ENCODE measurements around the gene BRMS1.
"Not testable (repeated sequence)": the region's sequence is repeated elsewhere in the genome, so short reads cannot be mapped to it uniquely, and the experiment has no call there.

BRMS1 gene

DNA sequence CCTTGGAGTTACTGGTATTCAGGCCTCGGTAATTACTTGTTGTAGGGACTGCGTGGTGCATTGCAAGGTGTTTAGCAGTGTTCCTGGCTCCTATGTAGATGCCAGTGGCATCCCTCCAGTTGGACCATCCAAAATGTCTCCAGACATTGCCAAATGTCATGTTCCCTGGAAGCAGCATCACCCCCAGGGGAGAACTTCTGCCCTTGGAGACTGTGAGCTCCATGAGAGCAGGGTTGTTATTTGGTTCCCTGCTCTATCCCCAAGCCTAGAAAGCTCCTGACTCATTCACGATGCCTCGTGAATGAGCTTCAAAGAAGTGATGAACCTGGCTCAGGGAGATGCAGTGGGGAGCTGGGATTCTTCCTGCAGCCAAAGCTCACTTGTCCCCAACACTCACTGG, 23.3 kb downstream of the BRMS1 start:
- no peak for DNase-seq

DNA sequence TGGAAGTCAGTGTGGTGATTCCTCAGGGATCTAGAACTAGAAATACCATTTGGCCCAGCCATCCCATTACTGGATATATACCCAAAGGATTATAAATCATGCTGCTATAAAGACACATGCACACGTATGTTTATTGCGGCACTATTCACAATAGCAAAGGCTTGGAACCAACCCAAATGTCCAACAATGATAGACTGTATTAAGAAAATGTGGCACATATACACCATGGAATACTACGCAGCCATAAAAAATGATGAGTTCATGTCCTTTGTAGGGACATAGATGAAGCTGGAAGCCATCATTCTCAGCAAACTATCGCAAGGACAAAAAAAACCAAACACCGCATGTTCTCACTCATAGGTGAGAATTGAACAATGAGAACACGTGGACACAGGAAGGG, 24.2 kb downstream of the BRMS1 start:
- DNase-seq = not testable (repeated sequence)

DNA sequence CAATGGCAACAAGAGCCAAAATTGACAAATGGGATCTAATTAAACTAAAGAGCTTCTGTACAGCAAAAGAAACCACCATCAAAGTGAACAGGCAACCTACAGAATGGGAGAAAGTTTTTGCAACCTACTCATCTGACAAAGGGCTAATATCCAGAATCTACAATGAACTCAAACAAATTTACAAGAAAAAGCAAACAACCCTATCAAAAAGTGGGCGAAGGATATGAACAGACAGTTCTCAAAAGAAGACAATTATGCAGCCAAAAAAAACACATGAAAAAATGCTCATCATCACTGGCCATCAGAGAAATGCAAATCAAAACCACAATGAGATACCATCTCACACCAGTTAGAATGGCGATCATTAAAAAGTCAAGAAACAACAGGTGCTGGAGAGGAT, 24.6 kb downstream of the BRMS1 start:
- not testable (repeated sequence) for DNase-seq

DNA sequence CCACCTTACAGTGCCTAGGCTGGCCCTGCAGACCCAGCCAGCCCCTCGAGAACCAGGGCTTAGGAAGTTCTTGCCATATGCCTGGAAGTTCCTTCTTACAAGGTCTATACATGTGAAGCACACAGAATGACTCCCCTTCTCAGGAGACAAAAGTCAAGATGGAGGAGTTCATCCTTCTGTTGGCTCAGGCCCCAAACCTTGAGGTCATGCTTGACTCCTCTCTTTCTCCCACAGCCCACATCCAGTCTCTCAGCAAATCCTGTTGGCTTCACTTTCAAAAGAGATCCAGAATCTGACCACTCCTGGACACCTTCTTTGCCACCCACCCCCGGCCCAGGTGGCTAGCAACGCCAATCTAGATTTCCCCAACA, 26.3 kb downstream of the BRMS1 start:
- no peak for DNase-seq

DNA sequence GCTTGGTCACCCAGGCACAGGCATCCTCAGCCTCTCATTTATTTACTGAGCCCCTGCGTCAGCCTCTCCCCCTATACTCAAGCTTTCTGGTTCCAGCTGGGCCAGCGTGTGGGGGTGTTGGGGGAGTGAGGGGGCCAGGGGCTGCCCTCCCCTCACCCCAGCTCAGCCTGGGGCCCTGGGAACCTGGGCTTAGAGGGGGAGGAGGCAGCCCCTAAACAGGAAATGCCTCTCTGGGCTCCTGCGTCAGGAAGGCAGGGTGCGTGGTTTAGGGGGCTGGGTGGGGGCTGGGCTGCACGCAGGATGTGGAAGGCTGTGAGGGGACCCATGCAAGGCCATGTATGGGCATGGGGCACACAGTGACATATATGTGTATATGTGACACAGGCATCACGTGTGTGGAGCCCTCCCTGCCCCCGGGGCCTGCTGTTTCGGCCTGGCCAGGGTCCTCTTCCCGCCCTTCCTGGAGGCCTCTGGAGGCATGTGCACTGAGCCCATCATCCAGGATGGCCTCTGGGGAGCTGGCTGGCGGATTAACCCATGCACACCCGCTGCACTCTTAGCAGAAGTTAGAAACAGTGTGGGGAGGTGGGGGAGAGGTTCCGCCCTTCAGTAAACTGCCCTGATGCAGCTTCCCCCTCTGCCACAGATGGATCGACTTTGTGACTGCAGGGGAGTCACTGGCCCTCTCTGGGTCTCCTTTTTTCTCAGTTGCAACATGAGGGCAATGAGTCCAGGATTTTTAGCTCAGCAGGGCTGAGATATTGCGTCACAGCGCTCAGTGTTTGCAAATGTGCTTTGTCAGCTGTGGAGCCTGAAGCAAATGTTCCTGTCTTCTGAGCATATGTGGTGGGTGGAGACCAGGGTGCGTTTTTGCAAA, 26.9 kb downstream of the BRMS1 start:
- DNase-seq = no peak

DNA sequence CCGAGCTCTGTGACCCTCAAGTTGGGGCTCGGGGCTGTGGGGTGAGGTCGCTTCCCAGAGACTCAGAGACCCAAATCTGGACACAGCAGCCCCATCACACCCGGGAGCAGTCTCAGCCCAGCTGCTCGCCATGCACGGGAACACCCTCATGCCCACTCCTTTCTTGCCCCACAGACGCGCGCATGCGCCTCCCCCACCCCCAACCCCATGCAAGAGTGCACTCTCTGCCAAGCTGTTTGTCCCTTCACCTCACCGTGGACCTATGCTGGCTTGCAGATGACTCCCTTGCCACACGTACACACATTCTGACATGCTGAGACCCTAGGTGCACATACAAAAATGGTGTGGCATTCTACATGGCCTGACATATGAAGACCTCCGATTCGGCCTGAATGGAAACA, 27.6 kb downstream of the BRMS1 start:
- DNase-seq = no peak

DNA sequence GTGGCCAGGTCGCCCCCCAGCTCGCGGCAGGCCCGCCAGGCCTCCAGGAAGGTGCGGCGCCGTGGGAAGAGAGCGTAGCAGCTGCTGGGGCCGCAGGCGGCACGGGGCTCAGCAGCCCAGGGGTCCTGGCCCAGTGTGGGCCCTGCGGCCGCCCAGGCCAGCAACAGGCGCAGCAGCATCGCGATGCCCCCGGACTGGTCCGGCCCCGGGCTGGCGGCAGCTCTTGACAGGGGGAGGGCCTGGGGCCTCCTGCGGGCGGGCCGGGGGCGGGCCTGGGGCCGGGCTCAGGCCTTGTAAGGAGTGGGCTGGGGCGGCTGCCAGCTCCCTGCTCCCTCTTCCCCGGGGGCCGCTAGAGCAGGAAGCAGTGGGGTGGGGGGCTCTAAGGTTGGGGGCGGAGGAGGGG, 28.1 kb downstream of the BRMS1 start, which contains the start of gene CD248:
TSS of gene CD248 (minus strand) at position 196 of the 403 bp plus-strand sequence. CDS start at position 179, 17 bp downstream.
- DNase-seq = no peak

DNA sequence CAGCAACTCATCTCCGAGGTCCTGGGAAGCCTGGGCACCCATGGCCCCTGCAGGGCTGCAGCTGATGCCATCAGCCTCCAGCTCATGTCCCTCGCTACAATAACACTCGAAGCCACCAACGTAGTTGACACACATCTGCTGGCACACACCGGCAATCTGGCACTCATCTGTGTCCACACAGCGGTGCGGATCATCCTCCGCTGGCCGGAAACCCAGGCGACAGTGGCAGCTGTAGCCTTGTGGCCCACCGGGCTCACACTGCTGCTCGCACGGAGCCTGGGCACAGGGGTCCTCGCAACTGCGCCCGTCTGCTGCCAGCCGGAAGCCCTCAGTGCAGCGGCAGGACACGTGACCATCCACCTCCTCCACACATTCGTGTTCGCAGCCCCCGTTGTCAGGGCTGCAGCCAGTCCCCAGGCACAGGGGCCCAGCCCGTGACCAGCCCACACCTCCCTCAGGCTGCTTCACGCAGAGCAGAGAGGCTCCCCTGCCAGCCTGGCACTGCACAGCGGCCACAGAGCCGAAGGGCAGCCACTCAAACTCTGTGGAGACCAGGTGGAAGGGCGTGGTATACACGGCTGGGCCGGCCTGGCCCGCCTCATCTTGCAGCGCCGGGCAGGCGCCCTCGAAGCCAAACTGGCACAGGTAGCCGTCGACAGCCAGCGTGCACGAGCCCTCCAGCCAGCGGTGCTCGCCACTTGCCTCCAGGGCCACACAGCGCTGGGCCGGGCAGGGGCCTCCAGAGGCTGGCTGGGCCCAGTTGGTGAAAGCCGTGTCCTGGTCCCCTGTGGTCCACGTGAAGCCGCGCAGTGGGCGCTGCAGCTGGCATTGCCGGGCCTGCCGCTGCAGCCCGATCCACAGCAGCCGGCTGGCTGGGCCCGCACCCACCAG, 28.7 kb downstream of the BRMS1 start:
- DNase-seq = no peak

DNA sequence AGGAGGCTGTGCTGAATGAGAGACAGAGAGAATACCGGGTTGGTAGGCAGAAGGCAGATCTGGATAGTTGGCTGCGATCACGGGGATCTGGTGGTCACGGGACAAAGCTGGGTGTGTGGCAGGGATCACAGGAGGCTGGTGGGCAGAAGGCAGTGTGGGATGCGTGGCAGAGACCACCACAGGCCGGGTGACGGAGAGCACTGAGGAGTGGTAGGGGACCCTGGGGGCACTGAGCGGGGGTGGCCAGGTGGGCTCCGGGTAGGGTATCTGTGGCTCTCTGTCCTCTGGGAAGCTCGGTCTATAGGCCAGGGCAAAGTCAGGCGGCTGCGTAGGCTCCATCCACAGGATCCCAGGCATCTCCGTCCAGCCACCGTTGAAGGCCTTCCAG, 29.4 kb downstream of the BRMS1 start:
- DNase-seq = no peak

DNA sequence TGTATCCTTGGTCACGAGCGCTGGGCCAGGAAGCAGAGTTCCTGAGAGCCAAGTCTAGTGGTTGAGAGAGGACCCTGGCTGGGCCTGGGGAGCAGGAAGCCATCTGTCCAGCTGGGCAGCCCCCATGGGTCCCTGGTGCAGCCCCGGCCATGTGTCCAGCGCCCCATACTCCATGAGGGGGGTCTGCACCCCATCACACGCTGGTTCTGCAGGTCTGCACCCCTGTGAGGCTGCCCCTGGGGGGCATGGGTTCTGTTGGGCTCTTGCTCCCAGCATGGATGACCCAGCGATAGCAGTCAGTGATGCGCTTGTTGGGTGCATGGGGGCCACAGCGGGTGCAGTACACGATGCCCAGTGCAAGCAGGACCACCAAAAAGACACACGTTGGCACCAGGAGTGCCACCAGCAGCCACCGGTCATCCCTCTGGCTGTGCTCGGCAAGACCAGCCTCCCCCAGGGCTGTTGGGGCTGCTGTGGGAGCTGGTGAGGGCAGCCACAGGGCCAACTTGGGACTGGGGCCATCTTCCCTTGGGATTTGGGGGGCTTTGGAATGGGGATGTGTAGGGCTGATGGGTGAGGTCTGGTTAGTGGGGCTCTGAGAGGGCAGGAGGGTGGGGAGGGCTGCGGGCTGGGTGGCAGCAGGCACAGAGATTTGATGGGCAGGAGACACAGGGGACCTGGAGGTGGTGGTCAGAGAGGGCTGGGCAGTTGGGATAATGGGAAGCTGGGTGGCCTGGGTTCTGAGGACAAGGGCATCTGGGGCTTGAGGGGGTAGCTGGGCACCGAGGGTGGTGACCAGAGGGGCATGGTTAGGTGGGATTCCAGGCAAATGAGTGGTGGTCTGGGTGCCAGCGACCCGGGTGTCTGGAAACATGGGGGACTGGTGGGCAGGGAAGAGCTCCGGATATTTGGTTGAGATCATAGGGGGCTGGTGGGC, 30.1 kb downstream of the BRMS1 start:
- no peak for DNase-seq

DNA sequence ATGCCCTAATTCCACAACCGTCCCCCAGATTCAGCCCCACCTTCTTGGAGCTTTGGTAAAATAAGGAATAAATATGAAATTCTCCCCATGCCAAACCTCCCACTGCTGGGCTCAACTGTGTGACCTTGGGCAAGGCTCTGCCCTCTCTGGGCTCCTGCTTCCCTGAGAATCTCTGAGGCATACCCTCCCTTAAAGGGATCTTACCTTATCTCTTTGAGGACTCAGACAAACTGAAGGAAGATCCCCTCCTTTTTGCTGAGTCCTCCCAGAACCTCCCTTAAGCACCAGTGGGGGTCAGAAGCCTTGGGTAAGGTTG, 30.8 kb downstream of the BRMS1 start:
- no peak for DNase-seq

DNA sequence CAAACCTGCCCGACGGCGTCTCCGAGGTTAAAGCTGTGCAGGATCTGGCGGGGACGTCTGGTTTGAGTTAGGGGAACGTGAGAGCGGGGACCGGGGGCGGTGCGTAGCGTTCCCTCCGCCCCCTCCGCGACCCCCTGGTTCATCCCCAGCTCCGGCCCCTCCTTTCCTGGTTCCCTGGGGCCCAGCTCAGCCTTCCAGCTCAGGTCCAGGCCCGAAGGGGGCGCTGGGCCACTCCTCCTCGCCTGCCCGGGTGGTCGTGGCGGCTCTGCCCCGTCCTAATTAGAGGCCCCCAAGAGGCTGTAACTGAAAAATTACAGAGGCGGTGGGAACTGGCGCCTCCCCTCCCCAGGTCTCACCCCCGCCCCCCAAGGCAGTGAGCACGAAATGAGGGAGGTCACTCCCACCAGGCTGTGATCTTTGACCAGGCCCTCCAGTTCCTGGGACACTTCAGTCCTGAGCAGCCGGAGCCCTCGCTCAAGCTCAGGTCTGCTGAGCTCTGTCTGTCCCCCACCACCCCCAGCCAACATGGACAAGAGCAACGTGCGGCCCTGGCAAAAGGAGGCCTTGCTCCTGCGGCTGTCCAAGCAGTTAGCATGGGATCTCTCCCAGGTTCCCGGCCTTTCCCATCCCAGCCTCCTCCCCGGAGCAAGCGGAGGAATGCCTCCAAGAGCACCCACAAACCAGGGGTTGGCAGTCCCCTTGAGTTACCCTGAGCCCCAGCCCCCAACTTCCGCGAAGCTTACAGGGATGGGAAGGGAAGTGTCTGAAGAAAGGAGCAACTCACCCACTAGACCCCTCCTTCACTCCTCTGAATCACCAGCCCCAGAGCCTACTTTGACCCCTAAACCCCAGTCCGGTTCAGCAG, 31.4 kb downstream of the BRMS1 start:
- no peak for DNase-seq

DNA sequence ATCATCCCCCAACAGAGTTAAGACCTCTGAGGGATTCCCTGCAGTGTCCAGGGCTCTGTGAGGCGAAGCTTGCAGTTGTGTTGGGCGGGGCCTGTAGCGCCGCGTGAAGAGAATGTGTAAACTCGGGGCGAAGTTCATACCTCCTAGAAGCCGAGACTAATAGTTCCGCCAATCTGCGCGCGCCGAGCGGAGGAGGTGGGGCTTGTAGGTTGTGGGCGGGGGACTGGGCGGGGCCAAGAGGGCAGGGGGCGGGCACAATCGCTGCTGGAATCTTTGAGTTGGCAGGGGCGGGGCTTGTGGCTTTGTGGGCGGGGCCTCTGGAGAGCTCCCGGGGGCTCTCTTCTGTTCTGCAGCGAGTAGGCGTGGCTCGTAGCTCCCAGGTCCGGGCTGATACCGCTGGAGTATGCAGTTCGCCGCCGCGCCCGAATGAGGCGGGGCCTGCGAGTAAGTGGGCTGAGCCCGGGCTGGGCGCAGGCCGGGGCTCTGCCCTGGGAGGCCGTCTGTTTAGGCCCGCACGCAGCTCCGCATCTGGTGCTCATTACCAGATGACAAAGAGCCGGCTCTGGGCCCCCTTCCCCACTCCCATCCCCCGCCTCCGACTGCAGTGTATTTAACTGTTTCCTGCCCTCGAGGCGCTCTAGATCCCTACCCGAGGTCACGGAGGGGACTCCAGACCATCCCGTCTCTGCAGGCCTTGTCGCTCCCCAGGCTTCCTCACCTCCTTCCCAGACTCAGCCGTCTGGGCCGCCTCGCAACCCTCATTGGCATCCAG, 32.2 kb downstream of the BRMS1 start:
- peak; percentile 94 for DNase-seq

DNA sequence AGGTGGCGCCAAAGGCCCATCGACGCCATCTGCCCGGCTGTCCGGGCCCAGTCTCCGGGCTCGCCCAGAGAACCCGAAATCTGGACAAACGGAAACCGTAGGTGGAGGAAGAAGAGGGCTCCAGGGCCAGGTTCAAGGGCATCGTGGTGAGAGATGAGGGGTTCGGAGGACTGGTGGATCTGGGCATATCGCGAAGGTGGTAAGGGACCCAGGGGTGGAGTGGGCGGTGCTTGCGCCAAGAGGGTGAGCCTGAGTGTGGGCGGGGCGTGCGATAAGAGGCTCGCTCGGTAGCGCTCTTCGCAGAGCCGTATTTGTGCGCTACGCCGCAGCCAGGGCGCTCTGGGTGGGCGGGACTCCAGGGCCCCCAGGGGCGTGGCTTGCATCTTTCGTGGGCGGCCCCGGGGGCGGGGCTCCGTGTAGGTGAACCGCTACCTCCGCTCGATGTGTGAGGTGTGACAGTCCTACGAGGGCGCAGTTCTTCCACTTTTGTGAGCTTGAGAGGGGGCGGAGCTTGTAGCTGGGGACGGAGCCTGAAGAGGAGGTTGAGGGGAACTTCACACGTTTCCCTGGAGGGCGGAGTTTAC, 32.8 kb downstream of the BRMS1 start:
- DNase-seq = peak; percentile 93

DNA sequence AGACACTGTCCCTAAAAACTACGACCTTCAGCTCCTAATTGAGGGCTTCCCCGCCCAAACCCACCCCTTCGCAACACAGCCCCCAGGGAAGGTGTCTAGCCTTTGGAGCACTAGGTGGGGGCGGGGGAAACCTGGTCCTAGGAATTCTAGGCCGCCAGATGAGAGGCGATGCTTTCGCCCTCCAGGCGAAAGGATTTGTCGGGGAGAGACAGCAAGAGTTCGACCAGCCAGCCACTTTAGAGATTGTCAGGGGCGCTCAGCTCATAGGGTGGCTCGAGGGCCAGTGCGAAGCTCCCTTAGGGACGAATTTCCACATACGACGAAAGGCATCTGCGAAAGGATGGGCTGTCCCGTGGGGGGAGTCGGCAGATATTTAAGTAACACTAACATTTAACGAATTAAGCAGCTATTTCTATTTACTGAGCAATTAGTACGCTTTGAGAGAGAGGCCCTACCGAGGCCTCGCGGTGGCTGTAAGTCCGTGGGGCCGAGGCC, 33.4 kb downstream of the BRMS1 start:
- DNase-seq = no peak

DNA sequence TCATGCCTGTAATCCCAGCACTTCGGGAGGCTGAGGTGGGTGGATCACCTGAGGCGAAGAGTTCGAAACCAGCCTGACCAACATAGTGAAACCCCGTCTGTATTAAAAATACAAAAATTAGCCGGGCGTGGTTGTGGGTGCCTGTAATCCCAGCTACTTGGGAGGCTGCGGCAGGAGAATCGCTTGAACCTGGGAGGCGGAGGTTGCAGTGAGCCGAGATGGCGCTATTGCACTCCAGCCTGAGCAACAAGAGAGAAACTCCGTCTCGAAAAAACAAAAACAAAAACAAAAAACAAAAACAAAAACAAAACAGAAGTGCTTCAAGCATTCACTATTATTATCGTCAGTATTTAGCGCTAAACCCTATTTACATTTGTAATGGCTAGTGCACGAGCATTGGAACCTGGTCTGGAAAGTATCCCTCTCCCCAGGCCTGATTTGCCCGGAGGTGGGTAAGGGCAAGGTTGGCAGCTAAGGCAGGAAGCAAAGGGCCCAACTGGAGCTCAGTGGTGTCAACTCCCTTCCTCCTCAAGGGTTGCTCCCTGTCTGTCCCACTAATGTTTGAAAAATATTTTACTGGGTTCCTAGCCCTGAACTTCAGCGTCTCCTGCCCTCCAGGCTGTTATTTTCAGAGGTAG, 34.0 kb downstream of the BRMS1 start:
- not testable (repeated sequence) for DNase-seq

DNA sequence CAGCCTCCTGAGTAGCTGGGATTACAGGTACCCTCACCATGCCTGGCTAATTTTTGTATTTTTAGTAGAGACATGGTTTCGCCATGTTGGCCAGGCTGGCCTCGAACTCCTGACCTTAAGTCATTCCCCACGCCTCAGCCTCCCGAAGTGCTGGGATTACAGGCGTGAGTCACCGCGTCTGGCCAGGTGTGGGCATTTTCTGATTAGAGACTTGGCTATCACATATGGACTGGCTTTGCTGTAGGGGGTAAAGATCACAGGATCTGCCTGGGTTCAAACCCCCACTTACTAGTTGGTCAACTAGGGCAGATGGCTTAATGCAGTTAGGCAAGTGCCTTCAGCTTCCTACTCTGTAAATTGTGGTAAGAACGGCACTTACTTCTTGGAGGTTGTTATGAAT, 34.6 kb downstream of the BRMS1 start:
- no peak for DNase-seq

DNA sequence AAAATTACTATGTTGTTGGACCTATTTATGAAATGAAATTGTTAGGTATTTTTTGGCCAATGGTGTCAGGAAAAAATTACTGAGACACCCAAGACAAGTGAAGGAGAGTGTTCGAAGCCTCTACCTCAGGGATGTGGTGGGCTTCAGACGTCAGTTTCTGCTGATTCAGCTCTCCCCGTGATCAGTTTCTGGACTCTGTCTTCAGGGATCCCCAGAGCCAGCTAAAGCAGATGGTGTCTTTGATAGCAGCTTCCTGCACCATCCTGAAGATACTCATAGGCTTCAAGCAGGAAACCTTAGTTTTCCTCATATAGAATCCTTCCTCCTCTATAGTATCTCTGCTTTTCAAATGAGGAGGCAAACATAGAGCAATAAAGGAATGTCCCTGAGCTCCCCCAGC, 35.4 kb downstream of the BRMS1 start:
- no peak for DNase-seq

DNA sequence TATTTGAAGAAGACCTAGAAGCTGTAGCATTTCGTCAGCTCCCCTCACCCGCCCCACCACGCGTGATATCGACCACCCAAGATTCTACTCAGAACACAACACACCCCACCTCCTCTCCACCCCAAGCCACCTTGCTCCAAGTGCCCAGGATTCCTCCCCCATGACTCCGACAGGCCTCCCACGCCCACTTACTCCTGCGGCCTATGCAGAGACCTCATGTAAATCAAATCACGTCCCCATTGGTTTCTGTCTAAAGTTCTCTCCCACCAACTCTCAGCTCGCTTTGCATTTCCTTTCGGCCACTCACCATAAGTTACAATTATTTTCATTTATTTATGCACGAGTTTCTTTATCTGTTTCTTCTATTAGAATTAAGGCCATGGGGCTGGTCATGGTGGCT, 42.2 kb downstream of the BRMS1 start:
- DNase-seq = no peak

DNA sequence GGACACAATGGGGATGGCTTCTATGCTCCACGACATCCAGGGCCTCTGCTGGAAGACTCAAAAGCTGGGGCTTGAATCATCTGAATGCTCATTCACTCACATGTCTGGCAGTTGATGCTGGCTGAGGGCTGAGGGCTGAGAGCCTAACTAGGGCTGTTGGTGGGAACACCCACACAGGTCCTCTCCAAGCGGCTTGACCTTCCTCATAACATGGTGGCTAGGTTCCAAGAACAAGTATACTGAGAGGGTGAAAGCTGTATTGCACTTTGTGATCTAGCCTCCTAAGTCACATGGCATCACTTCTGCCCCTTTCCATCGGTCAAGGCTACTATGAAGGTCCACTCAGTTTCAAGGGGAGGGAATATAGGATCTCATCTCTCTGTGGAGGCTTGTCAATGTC, 45.7 kb downstream of the BRMS1 start:
- no peak for DNase-seq
